Stimulated activated CD8-positive, alpha-beta memory T cell treated with anti-CD3 and anti-CD28 coated beads, Interleukin-15, amount 100 ng/mL, for 4 hours (primary cell): Measurements from ENCODE around the gene PER2.
A peak's percentile ranks its signal among the peaks of the same experiment; 100 is the strongest.

ENCODE experiments used
- DNase-seq, 2 donors: peaks; one replicate each; pipeline ENCODE4 v3.0.0-alpha.2; 2020; ENCODE audit warnings: low read depth in 2 of 2

Gene PER2

DNA sequence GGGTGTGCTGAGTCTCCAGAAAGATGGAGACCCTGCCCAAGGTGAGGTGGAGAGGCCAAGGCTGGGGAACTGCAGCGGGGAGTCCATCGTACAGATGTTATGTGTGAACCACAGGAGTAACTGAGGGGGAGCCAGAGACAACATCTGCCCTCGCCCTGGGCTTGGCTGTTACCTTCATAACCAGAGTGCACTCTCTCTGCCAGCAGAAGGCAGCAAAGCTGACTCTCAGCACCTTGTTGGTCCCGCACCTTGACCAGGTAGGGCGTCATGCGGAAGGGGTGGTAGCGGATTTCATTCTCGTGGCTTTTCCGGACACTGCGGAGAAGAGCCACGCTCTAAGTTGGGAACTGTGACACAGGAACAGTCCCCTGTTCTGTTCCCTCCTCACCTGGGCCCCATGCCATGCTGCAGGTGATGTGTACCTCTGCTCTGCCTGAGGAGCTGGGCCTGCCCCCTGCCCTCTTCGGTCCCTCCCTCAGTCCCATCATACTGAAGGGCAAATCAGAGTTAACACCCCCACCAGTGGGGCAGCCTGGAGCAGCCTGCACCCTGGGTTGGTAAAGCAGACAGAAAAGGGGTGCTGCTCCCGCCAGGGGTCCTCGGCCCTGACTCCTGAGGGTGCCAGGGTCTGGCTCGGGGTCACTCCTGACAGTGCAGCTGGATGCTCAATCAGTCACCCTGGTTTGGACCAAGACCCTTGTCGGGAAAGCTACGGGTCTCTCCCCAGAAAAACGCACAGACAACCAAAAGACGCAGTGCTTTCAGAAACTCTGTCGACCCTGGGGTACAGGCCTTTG, 20.3 kb downstream of the PER2 start:
- no peak for DNase-seq

DNA sequence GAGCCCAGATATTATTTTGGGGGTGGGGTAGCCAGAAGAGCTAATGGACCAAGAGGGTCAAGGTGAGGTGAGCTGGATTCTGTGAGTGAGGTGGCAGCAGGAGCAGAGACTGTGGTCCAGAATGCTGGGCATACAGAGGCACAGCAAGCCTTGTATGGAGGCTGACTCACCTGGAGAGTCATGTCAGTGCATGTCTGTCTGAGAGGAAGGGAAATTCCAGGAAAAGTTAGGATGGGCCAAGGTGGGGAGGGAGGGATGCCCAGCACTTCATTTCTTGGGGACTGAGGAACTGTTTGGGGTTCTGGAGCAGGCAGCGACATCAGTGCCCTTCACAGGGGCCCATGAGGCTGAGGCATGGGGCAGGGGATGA, 21.1 kb downstream of the PER2 start:
- no peak for DNase-seq

DNA sequence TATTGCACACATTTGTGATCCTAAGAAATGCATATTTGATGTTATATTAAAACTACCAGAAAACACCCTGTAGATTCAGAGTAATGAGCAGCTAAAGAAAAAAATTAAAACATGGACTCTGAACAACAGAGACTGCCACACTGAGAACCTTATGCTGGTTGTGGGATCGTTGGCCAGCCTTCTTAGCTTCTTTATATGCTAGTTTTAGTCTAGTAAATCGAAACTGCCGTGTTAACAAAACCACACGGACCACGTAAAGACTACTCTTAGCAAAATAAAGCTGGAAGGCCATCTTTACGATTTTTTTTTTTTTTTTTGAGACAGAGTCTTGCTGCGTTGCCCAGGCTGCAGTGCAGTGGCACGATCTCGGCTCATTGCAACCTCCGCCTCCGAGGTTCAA, 22.8 kb downstream of the PER2 start:
- DNase-seq, result no peak

GRCh38 chr2:238264072-238264460, 24.3 kb downstream of the PER2 start:
- no peak for DNase-seq

- DNase-seq, result peak in 1 of 2 donors; percentile 46
These were observed 25.0 kb downstream of the PER2 start for GRCh38 chr2:238263204-238264071.

GRCh38 chr2:238262496-238263122, 25.8 kb downstream of the PER2 start:
- no peak for DNase-seq

DNA sequence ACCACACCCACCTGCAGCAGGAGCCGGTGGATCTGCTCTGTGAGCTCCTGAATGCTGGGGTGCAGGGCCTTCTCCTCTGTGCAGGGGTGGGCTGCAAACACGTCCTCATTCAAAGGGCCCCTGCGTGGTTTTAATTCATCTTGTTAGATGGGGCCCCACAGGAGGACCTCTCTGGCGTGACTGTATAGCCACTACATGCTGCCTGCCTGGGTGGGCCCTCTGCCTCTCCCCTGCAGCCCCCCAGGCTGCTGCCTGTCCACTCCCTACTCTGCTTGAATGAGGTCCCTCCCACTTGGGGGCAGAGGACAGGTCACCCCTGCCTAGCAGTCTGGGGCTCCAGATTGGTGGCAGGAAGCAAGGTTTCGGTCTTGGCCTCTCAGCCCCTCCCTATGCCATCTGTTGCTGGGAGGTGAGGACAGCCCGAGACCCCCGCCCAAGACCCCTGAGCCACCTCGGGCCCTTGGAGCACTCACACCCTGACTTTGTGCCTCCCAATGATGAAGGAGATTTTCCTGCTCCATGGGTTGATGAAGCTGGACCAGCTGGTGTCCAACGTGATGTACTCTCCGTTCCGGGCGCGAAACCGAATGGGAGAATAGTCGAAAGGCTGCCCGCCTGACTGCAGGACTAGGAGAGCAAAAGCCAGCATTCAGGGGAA, 26.6 kb downstream of the PER2 start:
- no peak for DNase-seq

GRCh38 chr2:238260883-238261282, 27.5 kb downstream of the PER2 start:
- DNase-seq, result no peak

GRCh38 chr2:238259061-238260020, 29.1 kb downstream of the PER2 start:
- no peak for DNase-seq

- no peak for DNase-seq
These were observed 30.4 kb downstream of the PER2 start for GRCh38 chr2:238257786-238258700.

DNA sequence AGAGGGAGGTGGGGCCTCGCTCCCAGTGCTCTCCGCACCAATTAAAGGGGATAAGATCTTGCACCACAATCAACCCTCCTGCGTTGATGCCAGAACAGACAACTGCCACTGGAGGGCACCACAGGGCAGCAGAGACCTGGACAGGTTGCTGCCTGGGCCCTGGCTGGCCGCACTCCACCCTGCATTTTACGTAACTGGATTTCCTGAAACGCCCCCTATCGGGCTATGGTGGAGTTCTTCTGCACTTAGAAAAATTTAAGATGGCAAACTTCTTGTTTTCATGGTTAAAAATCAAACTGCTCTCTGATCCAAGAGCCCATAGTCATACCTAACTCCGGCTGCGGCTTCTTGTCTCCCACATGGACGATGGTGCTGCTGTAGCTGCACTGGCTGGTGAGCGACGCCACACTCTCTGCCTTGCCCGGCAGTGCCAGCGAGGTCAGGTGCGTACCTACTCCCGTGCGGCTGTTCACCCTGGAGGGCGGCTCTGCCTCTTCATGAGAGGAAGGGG, 31.8 kb downstream of the PER2 start:
- peak in 1 of 2 donors; percentile 46 for DNase-seq

DNA sequence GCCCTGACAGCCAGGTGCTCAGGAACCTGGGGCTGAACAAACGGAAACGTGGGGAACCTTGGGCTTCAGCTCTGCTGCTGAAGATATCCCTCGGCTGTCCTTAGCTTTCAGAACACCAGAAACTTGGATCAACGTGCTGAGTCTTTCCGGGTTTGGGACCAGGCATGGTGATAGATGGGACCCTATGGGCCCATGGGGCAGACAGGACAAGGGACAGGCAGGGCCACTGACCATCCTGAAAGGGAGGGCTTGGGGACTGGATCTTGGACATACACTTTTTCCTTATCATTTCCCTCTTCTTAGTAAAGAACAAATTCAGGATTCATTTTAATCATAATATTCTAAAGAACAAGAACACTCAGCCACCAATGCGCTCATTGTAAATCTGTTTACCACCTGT, 32.3 kb downstream of the PER2 start:
- no peak for DNase-seq

GRCh38 chr2:238255636-238256035, 32.8 kb downstream of the PER2 start:
- no peak for DNase-seq

- DNase-seq, result no peak
These were observed 33.3 kb downstream of the PER2 start for GRCh38 chr2:238255151-238255551.

DNA sequence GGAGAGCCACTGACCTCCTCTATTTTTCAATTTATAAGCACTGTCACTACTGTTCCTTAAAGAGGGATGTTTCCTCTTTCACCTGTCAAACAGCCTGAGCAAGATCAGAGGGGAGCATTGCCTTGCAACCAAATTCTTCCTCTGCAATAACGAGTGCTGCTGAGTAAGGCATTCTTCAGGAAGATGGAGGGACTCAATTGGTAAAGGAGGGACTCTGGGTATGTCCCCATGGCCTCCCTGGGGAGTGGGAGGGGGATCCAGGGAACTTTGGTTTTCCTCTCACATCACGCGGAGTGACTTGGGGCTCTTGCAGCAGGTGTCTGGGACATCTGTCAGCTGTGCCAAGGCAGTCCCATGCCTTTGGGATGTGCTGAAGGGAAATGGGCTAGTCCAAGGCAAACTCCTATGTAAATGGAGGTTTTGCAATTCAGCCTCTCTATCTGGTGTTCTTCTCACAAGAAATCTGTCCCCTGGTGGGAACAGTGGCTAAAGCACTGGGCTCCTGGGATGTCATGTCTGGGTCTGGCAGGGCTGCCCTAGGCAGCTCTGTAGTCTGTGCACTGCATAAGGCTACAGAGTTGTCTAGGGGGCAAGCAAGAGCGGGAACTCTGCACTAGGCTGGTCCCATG, 34.2 kb downstream of the PER2 start:
- DNase-seq, result no peak

DNA sequence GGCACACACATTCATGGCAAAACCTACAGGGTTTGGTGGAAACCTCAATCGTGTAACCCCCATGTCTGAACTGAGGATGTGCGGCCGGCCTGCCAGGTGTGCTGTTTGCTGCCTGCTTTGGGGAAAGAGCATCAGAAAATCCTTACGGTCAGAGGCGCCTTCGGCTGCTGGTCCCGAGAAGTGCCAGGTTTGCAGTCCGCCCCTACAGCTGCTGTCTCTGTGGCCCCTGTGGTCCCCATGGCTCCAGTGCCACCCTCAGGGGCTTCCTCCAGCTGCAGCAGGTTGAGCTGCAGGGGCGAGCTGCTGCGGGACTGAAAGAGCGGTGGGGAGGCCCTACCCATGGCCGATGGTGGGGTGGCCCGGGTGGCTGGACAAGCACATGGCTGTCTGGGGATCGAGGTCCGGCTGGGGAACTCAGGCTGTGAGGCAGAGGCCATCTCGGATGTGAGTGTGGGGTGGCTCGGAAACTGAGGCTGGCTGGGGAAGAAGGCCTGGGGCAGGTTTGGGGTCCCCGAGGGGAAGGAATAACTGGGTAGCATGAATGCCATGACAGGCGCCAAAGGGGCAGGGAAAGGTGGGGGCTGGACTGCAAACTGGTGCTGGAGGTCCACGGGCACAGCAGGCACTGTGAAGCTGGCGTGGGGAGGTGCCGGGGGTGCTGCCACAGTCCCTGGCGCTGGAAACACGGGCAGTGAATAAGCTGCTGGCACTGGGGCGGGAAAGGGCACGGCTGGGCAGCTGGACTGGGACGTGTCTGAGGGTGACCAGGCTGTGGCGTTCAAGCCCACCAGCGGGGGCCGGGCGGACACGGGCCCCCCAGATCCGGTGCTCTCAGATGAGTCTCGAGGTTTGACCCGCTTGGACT, 35.4 kb downstream of the PER2 start:
- no peak for DNase-seq

DNA sequence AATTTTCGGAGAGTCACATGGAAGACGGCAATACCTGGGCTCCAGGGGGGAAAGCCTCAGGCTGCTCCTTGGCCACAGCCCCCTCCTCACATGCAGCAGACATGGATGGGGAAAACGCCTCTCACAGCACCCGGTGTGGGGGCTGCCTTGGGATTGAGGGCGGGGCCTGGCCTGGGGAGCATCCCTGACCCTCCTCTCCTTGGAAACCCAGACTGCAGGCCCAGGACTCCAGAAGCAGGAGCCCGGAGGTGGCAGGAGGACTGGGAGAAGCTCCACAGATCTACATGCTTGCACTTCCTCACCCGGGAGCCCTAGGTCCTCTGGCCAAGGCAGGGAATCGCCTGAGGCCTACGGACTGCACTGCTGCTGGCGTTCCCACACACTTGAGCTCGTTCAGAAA, 36.4 kb downstream of the PER2 start:
- DNase-seq, result no peak

DNA sequence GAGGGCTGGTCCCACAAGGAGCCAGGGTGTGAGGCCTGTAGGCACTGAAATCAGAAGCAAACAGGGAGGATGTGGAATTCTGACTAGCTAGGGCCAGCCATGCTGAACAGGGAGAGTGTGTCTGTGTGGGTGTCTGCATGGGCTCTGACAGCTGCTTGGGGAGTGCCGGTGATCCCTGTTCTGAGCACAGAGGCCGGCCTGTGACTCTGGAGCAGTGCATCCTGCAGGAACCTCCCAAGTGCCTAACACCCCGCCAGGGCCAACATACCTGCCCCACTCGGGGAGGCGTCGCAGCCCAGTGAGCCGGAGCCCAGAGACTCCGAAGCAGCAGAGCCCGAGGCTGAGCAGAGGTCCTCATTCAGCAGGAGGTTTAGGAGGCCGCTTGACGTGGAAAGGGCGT, 37.1 kb downstream of the PER2 start:
- no peak for DNase-seq
